HG02763 (cell line): Measurements from ENCODE around the gene STAT3.
"Not testable (repeated sequence)": the region's sequence is repeated elsewhere in the genome, so short reads cannot be mapped to it uniquely, and the experiment has no call there.

Experiments
- ATAC-seq: cut with Tn5 transposase; IDR thresholded peaks from one replicate; pipeline ENCODE4 v1.9.1; 2021; ENCODE audit warnings: mild to moderate bottlenecking, moderate library complexity; ENCODE audit not compliant: unreplicated experiment

Gene STAT3

GRCh38 chr17:42388381-42389134, at the start of gene STAT3:
Gene STAT3 (minus strand): TSS chr17:42388442. CDS start chr17:42348516, 39,926 bp downstream.
- peak; percentile 88 for ATAC-seq

GRCh38 chr17:42436391-42436790, 48.1 kb upstream of the STAT3 start:
- no peak for ATAC-seq

GRCh38 chr17:42431758-42432161, 43.5 kb upstream of the STAT3 start:
- ATAC-seq: no peak

GRCh38 chr17:42429726-42430447, 41.6 kb upstream of the STAT3 start:
- ATAC-seq: no peak

- no peak for ATAC-seq
Measured at GRCh38 chr17:42428141-42428944, 40.1 kb upstream of the STAT3 start.

GRCh38 chr17:42424991-42425610, 36.9 kb upstream of the STAT3 start:
- no peak for ATAC-seq

GRCh38 chr17:42423766-42424165, 35.5 kb upstream of the STAT3 start:
- no peak for ATAC-seq

- no peak for ATAC-seq
Measured at GRCh38 chr17:42422958-42423712, 34.9 kb upstream of the STAT3 start, which contains the start of gene CAVIN1. Gene CAVIN1 (minus strand): TSS chr17:42423256. CDS start chr17:42423097, 159 bp downstream.

- no peak for ATAC-seq
Measured at GRCh38 chr17:42422412-42422957, 34.2 kb upstream of the STAT3 start.

GRCh38 chr17:42421507-42422338, 33.5 kb upstream of the STAT3 start:
- no peak for ATAC-seq

- ATAC-seq: no peak
Measured at GRCh38 chr17:42421136-42421506, 32.9 kb upstream of the STAT3 start.

- ATAC-seq: not testable (repeated sequence)
Measured at GRCh38 chr17:42417981-42418380, 29.7 kb upstream of the STAT3 start.

GRCh38 chr17:42414704-42415409, 26.6 kb upstream of the STAT3 start:
- no peak for ATAC-seq

GRCh38 chr17:42413464-42414040, 25.3 kb upstream of the STAT3 start:
- no peak for ATAC-seq

- no peak for ATAC-seq
Measured at GRCh38 chr17:42411905-42412679, 23.9 kb upstream of the STAT3 start.

- no peak for ATAC-seq
Measured at GRCh38 chr17:42411361-42411760, 23.1 kb upstream of the STAT3 start.

GRCh38 chr17:42410319-42410685, 22.1 kb upstream of the STAT3 start:
- ATAC-seq: no peak
